WTC11 (cell line): ENCODE results near the gene HIPK2. TPM values are rescaled to one million over a fixed set of nuclear protein-coding genes. Genes with fewer than 3 reads are reported as not detected.

Experiments used
- ATAC-seq: fragments of 200-7000 bp; cut with Tn5 transposase; 2 replicates; pipeline ENCODE4 v1.10.0; 2021; ENCODE audit warnings: mild to moderate bottlenecking, moderate library complexity
- CTCF ChIA-PET: fragments of 300-600 bp; sonication (Branson Sonifier 250); formaldehyde crosslinking; loops from one replicate; lab custom pipeline; 2021; ENCODE audit warnings: antibody characterized with exemption; lab: Charles Lee
- POLR2A ChIA-PET: fragments of 350-600 bp; sonication (Branson Sonifier 250); formaldehyde crosslinking; loops from one replicate; lab custom pipeline; 2021; ENCODE audit warnings: antibody characterized with exemption; lab: Charles Lee
- DNase-seq: peaks from one replicate; pipeline ENCODE4 v3.0.0; 2021; ENCODE audit warnings: low spot score
- H3K27ac Mint-ChIP-seq: 2 replicates; pipeline ENCODE4 v1.8.0; 2021; ENCODE audit warnings: mixed read lengths
- H3K27me3 Mint-ChIP-seq: 2 replicates; pipeline ENCODE4 v1.8.0; 2021; ENCODE audit warnings: low read depth, mild to moderate bottlenecking, moderate library complexity, mixed read lengths
- H3K36me3 Mint-ChIP-seq: 2 replicates; pipeline ENCODE4 v1.8.0; 2021; ENCODE audit warnings: mixed read lengths
- H3K4me1 Mint-ChIP-seq: 2 replicates; pipeline ENCODE4 v1.8.0; 2022; ENCODE audit warnings: mixed read lengths
- H3K4me3 Mint-ChIP-seq: 2 replicates; pipeline ENCODE4 v1.8.0; 2021; ENCODE audit warnings: mild to moderate bottlenecking, moderate library complexity, mixed read lengths
- H3K9me3 Mint-ChIP-seq: 2 replicates; pipeline ENCODE4 v1.8.0; 2021; ENCODE audit warnings: mixed read lengths
- AFF4 ChIP-seq: sonication (generic); formaldehyde crosslinking; IDR thresholded peaks from 2 replicates; pipeline ENCODE4 v1.8.1; 2023; ENCODE audit warnings: mild to moderate bottlenecking, missing genetic modification reagents, borderline replicate concordance
- ATF3 ChIP-seq: sonication (generic); formaldehyde crosslinking; conservative IDR thresholded peaks from 2 replicates; pipeline ENCODE4 v1.8.1; 2022; ENCODE audit warnings: mild to moderate bottlenecking, missing genetic modification reagents
- EMX1 ChIP-seq: fragments of 250-450 bp; sonication (Bioruptor Pico); IDR thresholded peaks from 2 replicates; pipeline ENCODE4 v1.8.0; 2021; ENCODE audit warnings: mild to moderate bottlenecking
- ETV6 ChIP-seq: sonication (generic); formaldehyde crosslinking; IDR thresholded peaks from 2 replicates; pipeline ENCODE4 v1.8.1; 2022; ENCODE audit warnings: mild to moderate bottlenecking, missing genetic modification reagents
- FOXJ3 ChIP-seq: sonication (generic); formaldehyde crosslinking; IDR thresholded peaks from 2 replicates; pipeline ENCODE4 v1.9.0; 2021; ENCODE audit warnings: missing genetic modification reagents, mild to moderate bottlenecking, borderline replicate concordance
- FOXP4 ChIP-seq: sonication (generic); formaldehyde crosslinking; IDR thresholded peaks from 2 replicates; pipeline ENCODE4 v1.8.0; 2022; ENCODE audit warnings: mild to moderate bottlenecking, missing genetic modification reagents
- HMGXB4 ChIP-seq: sonication (generic); formaldehyde crosslinking; IDR thresholded peaks from 2 replicates; pipeline ENCODE4 v1.8.1; 2023; ENCODE audit warnings: mild to moderate bottlenecking, moderate library complexity, missing genetic modification reagents
- MAX ChIP-seq: sonication (generic); formaldehyde crosslinking; IDR thresholded peaks from 2 replicates; pipeline ENCODE4 v1.8.0; 2022; ENCODE audit warnings: mild to moderate bottlenecking, missing genetic modification reagents
- NFE2L1 ChIP-seq: sonication (generic); formaldehyde crosslinking; IDR thresholded peaks from 2 replicates; pipeline ENCODE4 v1.8.1; 2023; ENCODE audit warnings: missing genetic modification reagents
- PRRX2 ChIP-seq: fragments of 250-450 bp; sonication (Bioruptor Pico); IDR thresholded peaks from 2 replicates; pipeline ENCODE4 v1.8.0; 2021; ENCODE audit warnings: mild to moderate bottlenecking
- STAT6 ChIP-seq: sonication (generic); formaldehyde crosslinking; conservative IDR thresholded peaks from 2 replicates; pipeline ENCODE4 v1.8.1; 2023; ENCODE audit warnings: mild to moderate bottlenecking, low read depth, missing genetic modification reagents, moderate library complexity
- ZNF532 ChIP-seq: fragments of 250-450 bp; sonication (Bioruptor Pico); IDR thresholded peaks from 2 replicates; pipeline ENCODE4 v1.9.0; 2021; ENCODE audit warnings: mild to moderate bottlenecking, borderline replicate concordance
- total RNA-seq: library from RNA; stranded (reverse); gene quantifications from 3 replicates; pipeline ENCODE4 v1.2.3, GENCODE V29; 2021

Gene HIPK2
- total RNA-seq, 1 experiment from 2014 or later = 25.3 TPM

GRCh38 chr7:139681463-139681755 lies 96.4 kb downstream of the HIPK2 start (continued):
- TF ChIP-seq ZNF532 (CRISPR knock-in tag) = no peak
- no peak for TF ChIP-seq STAT6 (CRISPR knock-in tag)
- TF ChIP-seq EMX1 (CRISPR knock-in tag) = no peak
- TF ChIP-seq FOXJ3 (CRISPR knock-in tag) = no peak
- TF ChIP-seq AFF4 (CRISPR knock-in tag) = no peak

GRCh38 chr7:139680676-139681462 lies 96.9 kb downstream of the HIPK2 start:
- DNase-seq (no peak), ATAC-seq (peak; percentile 24; the same call in 1 of the 2 replicates)
- Mint-ChIP-seq H3K4me1 (peaks cover 41% of the 10 kb centered on the region), H3K36me3 (peaks cover 4% of the 10 kb centered on the region), H3K27ac (peak overlapping the region; percentile 69; the same call in 1 of the 2 replicates), H3K4me3 (no peak overlapping the region), H3K9me3 (peaks cover 4% of the 10 kb centered on the region), H3K27me3 (no peaks in the 10 kb centered on the region; the same call in 1 of the 2 replicates)
- ChIA-PET POLR2A (no interaction called here), CTCF (interaction anchor here (0.8 to 1.5 kb wide), 2 partner anchors 60 to 79 kb away, joined by 3 to 4 read pairs; no protein-coding TSS in a partner anchor)
- TF ChIP-seq ETV6 (CRISPR knock-in tag) (no peak), FOXP4 (CRISPR knock-in tag) (no peak), MAX (CRISPR knock-in tag) (no peak), NFE2L1 (no peak), ATF3 (CRISPR knock-in tag) (no peak), HMGXB4 (CRISPR knock-in tag) (no peak), PRRX2 (CRISPR knock-in tag) (no peak)
